HFFc6 (cell line): ENCODE data around the gene THAP5. TPM values are rescaled to one million over a fixed set of nuclear protein-coding genes. Genes with fewer than 3 reads are reported as not detected.
A peak's percentile ranks its signal among the peaks of the same experiment; 100 is the strongest.

Experiments used
- DNase-seq: peaks from one replicate; pipeline ENCODE4 v3.0.0-alpha.2; 2018
- H3K27ac Mint-ChIP-seq: 2 replicates; pipeline ENCODE4 v1.8.0; 2020; ENCODE audit warnings: mild to moderate bottlenecking, mixed read lengths
- H3K27me3 Mint-ChIP-seq: 2 replicates; pipeline ENCODE4 v1.8.0; 2021; ENCODE audit warnings: mild to moderate bottlenecking, moderate library complexity, mixed read lengths; ENCODE audit not compliant: insufficient read depth
- H3K36me3 Mint-ChIP-seq: 2 replicates; pipeline ENCODE4 v1.8.0; 2021; ENCODE audit warnings: low read depth, mixed read lengths
- H3K4me1 Mint-ChIP-seq: 2 replicates; pipeline ENCODE4 v1.8.0; 2020; ENCODE audit warnings: low read depth, mixed read lengths
- H3K4me3 Mint-ChIP-seq: 2 replicates; pipeline ENCODE4 v1.8.0; 2020; ENCODE audit warnings: mild to moderate bottlenecking, moderate library complexity, mixed read lengths
- H3K9me3 Mint-ChIP-seq: 2 replicates; pipeline ENCODE4 v1.8.0; 2020; ENCODE audit warnings: mild to moderate bottlenecking, mixed read lengths
- long read RNA-seq: library from polyadenylated mRNA; unstranded; transcript quantifications from one replicate; pipeline ENCODE4 v2.0.0, GENCODE V29; 2019
- total RNA-seq, 6 experiments: library from RNA; stranded (reverse); fragmentation: NEBNext Ultra II Directional; extraction: Animal tissue kit (Norgen Biotek cat#: 25700); gene quantifications; 2 replicates in 1 of 6; 3 replicates in 5 of 6; pipeline ENCODE4 v1.2.3, GENCODE V29; 2021
- TF ChIP-seq, protein P1 (sequence below): fragments of 200-600 bp; sonication (generic); IDR thresholded peaks from 2 replicates; pipeline ENCODE4 v1.5.0; 2021; ENCODE audit warnings: antibody characterized with exemption, mild to moderate bottlenecking

Gene THAP5, protein sequence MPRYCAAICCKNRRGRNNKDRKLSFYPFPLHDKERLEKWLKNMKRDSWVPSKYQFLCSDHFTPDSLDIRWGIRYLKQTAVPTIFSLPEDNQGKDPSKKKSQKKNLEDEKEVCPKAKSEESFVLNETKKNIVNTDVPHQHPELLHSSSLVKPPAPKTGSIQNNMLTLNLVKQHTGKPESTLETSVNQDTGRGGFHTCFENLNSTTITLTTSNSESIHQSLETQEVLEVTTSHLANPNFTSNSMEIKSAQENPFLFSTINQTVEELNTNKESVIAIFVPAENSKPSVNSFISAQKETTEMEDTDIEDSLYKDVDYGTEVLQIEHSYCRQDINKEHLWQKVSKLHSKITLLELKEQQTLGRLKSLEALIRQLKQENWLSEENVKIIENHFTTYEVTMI
- 10 to 100 TPM; 20.2 to 26.3 (median 24.5) TPM for total RNA-seq
- long read RNA-seq, partial matches to known transcripts: 0 of 52 reads
- long read RNA-seq, other reads (novel, unspliced or antisense): 44 of 52 reads

DNA sequence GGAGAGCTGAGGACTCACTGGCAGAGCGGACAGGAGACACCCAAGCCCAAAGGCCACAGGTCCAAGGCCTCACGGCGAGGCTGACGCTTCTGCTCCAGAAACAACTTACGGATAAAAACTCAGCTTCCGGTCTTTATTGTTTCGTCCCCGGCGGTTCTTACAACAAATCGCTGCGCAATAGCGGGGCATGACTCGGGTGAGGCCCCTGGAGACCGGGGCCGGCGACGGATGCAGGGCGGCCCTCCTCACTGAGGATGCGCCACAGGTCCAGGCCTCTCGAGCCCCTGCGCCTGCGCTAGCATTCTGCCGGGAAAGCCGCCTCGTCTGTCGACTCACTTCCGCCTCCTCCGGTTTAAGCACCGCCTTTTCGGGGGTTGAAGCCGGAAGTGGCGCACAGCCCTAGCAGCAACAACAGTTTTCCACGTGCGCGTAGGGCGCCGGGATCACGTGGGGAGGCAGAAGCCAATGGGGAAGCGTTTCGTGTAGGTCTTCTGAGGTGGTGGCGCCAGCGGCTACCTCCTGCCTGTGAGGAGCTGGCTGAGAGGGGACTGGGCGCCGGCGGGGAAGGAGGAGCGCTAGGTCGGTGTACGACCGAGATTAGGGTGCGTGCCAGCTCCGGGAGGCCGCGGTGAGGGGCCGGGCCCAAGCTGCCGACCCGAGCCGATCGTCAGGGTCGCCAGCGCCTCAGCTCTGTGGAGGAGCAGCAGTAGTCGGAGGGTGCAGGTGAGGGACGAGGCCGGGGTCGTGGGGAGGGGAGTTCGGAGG is at the start of gene THAP5, which contains the start of gene DNAJB9:
TSS of gene THAP5 (minus strand) at position 326 of the 765 bp plus-strand sequence. CDS start at position 189, 137 bp downstream.
TSS of gene DNAJB9 (plus strand) at position 494 of the 765 bp plus-strand sequence. CDS start 1,853 bp downstream, outside the sequence.
- Mint-ChIP-seq H3K27ac (peak within 1 kb of the TSS; percentile 99), H3K4me3 (peak within 1 kb of the TSS; percentile 99), H3K36me3 (peaks cover 34% of the 10 kb centered on the region), H3K27me3 (no peaks in the 10 kb centered on the region), H3K4me1 (peaks cover 37% of the 10 kb centered on the region), H3K9me3 (no peaks in the 10 kb centered on the region)
- TF ChIP-seq, protein P1, sequence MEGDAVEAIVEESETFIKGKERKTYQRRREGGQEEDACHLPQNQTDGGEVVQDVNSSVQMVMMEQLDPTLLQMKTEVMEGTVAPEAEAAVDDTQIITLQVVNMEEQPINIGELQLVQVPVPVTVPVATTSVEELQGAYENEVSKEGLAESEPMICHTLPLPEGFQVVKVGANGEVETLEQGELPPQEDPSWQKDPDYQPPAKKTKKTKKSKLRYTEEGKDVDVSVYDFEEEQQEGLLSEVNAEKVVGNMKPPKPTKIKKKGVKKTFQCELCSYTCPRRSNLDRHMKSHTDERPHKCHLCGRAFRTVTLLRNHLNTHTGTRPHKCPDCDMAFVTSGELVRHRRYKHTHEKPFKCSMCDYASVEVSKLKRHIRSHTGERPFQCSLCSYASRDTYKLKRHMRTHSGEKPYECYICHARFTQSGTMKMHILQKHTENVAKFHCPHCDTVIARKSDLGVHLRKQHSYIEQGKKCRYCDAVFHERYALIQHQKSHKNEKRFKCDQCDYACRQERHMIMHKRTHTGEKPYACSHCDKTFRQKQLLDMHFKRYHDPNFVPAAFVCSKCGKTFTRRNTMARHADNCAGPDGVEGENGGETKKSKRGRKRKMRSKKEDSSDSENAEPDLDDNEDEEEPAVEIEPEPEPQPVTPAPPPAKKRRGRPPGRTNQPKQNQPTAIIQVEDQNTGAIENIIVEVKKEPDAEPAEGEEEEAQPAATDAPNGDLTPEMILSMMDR: no peak
- peak; percentile 99 for DNase-seq

DNA sequence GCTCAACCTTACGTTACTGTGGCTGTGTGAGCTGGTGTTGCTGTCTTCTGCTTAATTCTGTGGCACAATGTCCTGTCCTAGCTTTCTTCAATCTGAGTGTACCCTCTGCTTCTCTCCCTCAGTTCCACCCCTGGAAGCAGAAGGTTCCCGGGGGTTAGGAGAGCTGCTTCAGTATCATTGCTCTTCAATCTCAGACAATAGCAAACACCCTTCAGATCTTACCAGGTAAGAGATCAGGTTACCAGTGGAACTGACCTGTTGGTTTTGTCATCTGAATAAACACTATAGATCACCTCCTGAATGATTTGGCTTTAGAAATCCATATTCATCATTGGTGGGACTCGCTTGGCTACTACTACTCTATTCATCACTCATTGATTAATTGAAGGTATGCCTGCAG is 48.5 kb upstream of the THAP5 start:
- H3K4me1 Mint-ChIP-seq: no peaks in the 10 kb centered on the region
- H3K27ac Mint-ChIP-seq: no peak overlapping the region

GRCh38 chr7:108614896-108615295 is 45.4 kb upstream of the THAP5 start:
- Mint-ChIP-seq H3K27me3 (peaks cover 3% of the 10 kb centered on the region), H3K27ac (no peak overlapping the region), H3K4me3 (no peak overlapping the region), H3K9me3 (no peaks in the 10 kb centered on the region), H3K4me1 (no peaks in the 10 kb centered on the region), H3K36me3 (no peaks in the 10 kb centered on the region)
- TF ChIP-seq, protein P1: no peak
- no peak for DNase-seq

More for the DNA sequence above, 48.5 kb upstream of the THAP5 start:
- no peaks in the 10 kb centered on the region for H3K9me3 Mint-ChIP-seq
- H3K36me3 Mint-ChIP-seq: no peaks in the 10 kb centered on the region
- TF ChIP-seq, protein P1: no peak
- peaks cover 5% of the 10 kb centered on the region; the same call in 1 of the 2 replicates for H3K27me3 Mint-ChIP-seq
- no peak overlapping the region for H3K4me3 Mint-ChIP-seq
- no peak for DNase-seq

- Mint-ChIP-seq H3K9me3 (no peaks in the 10 kb centered on the region), H3K27ac (no peak overlapping the region), H3K4me1 (no peaks in the 10 kb centered on the region), H3K4me3 (no peak overlapping the region), H3K36me3 (no peaks in the 10 kb centered on the region), H3K27me3 (peaks cover 3% of the 10 kb centered on the region)
- TF ChIP-seq, protein P1: no peak
- no peak for DNase-seq
Measured at GRCh38 chr7:108613949-108614381, 44.5 kb upstream of the THAP5 start.

DNA sequence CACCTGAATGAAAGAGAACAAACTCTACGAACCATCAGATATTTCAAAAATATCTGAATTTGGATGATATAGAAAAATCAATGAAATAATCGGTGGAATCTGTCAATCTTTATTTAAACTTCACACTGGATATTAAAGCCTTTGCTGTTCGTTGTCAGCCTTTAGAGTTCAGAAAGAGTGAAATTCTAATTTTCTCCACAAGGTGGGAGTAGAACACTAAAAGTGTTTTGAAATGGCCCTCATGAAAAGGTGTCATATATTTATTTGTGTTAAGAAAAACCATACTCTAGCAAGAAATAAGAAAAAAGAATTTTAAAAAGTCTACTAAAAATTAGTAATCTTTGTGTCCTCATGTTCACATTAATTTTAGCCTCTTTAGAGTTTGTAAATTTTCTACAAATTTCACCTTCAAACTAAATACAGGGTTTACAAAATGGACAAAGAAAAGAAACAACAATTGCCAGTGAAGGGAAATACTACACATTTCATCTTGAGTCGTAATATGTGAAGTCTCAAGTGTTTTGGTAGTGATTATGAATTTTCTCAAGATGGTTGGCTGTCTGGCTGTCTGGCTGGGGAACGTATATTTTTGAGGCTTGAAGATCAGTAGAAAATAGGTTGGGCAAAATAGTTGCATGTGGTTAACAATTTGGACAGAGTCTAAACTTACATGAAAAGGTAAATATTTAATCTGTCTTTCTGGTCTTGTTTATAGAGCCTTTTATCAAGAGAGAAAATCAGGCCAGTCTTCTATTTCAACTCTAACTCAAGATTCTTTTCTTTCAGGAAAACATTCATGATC is 43.8 kb upstream of the THAP5 start:
- DNase-seq: peak; percentile 40
- Mint-ChIP-seq H3K27me3 (peaks cover 1% of the 10 kb centered on the region), H3K4me3 (no peak overlapping the region), H3K27ac (no peak overlapping the region), H3K4me1 (no peaks in the 10 kb centered on the region), H3K36me3 (no peaks in the 10 kb centered on the region), H3K9me3 (no peaks in the 10 kb centered on the region)
- TF ChIP-seq, protein P1: peak; percentile 88
